Endothelial cell of umbilical vein (primary cell): Measurements from ENCODE around the gene EML1. TPM values are rescaled to one million over a fixed set of nuclear protein-coding genes. Genes with fewer than 3 reads are reported as not detected.

Experiments
- BruUV-seq: library from RNA; stranded (reverse); fragments of 400-500 nt; replicated peaks from 2 replicates; lab custom pipeline; 2021; lab: Mats Ljungman, UMichigan
- CTCF ChIA-PET: fragments of 300-600, 350-600 bp; sonication (Branson Sonifier 250); formaldehyde crosslinking; loops from one replicate; lab custom pipeline; 2021; ENCODE audit warnings: antibody characterized with exemption, inconsistent platforms; lab: Charles Lee
- POLR2A ChIA-PET: fragments of 300-600, 350-600 bp; sonication (Branson Sonifier 250); formaldehyde crosslinking; loops from one replicate; lab custom pipeline; 2021; ENCODE audit warnings: antibody characterized with exemption, inconsistent platforms; lab: Charles Lee
- DNase-seq: peaks from one replicate; pipeline ENCODE4 v3.0.0-alpha.2; 2011; ENCODE audit warnings: low read depth, low spot score
- FAIRE-seq: peaks from 2 replicates; lab custom pipeline; 2011; peaks lifted over from hg19 to GRCh38; lab: Jason Lieb, UNC
- H2AFZ ChIP-seq: 2 replicates; pipeline ENCODE4 v1.6.0; 2012; ENCODE audit warnings: low read depth, low read length, control low read depth, inconsistent platforms
- H3K27ac ChIP-seq: 2 replicates; pipeline ENCODE4 v1.5.1; 2011; ENCODE audit warnings: low read depth, mild to moderate bottlenecking, control low read depth, low read length, moderate library complexity; ENCODE audit not compliant: insufficient read depth
- H3K27me3 ChIP-seq, 2 experiments: 2 replicates each; pipeline versions ENCODE4 v1.6.0 to v1.6.1; 2011; ENCODE audit warnings: low read length in 2 of 2, mixed read lengths in 1 of 2; ENCODE audit not compliant: control insufficient read depth in 2 of 2, insufficient read depth in 2 of 2
- H3K36me3 ChIP-seq, 2 experiments: 2 replicates in 1 of 2; 3 replicates in 1 of 2; pipeline ENCODE4 v1.5.1; 2011; ENCODE audit warnings: low read length in 2 of 2, mild to moderate bottlenecking in 1 of 2, moderate library complexity in 1 of 2; ENCODE audit not compliant: control insufficient read depth in 2 of 2, insufficient read depth in 2 of 2; ENCODE audit errors: extremely low read depth in 1 of 2
- H3K4me1 ChIP-seq: 3 replicates; pipeline ENCODE4 v1.5.1; 2011; ENCODE audit warnings: mild to moderate bottlenecking, low read length; ENCODE audit not compliant: control insufficient read depth, insufficient read depth; ENCODE audit errors: extremely low read depth
- H3K4me2 ChIP-seq: 2 replicates; pipeline ENCODE4 v1.6.1; 2011; ENCODE audit warnings: low read length, control low read depth, mixed read lengths; ENCODE audit not compliant: insufficient read depth
- H3K4me3 ChIP-seq, 3 experiments: fragments of 200-600 bp in 1 of 3; sonication (generic), shearing (Covaris generic) in 1 of 3; replicated peaks in 1 of 3; 2 replicates each; pipeline ENCODE4 v1.5.1; 2011 to 2016; ENCODE audit warnings: control low read depth in 3 of 3, low read length in 3 of 3, mild to moderate bottlenecking in 2 of 3, inconsistent platforms in 1 of 3, low read depth in 1 of 3, moderate library complexity in 1 of 3; ENCODE audit not compliant: insufficient read depth in 1 of 3
- H3K79me2 ChIP-seq: 2 replicates; pipeline ENCODE4 v1.6.0; 2012; ENCODE audit warnings: low read length, inconsistent platforms; ENCODE audit not compliant: control insufficient read depth, insufficient read depth
- H3K9ac ChIP-seq: replicated peaks from 2 replicates; pipeline ENCODE3; 2011; ENCODE audit warnings: low read length, control low read depth; ENCODE audit not compliant: insufficient read depth; ENCODE audit errors: extremely low read depth
- H3K9me1 ChIP-seq: replicated peaks from 3 replicates; pipeline ENCODE4 v1.6.0; 2011; ENCODE audit warnings: mild to moderate bottlenecking, low read length; ENCODE audit not compliant: control insufficient read depth, insufficient read depth; ENCODE audit errors: extremely low read depth
- H3K9me3 ChIP-seq: replicated peaks from 2 replicates; pipeline ENCODE4 v1.5.1; 2012; ENCODE audit warnings: low read length, inconsistent platforms; ENCODE audit not compliant: control insufficient read depth, insufficient read depth
- H4K20me1 ChIP-seq: replicated peaks from 2 replicates; pipeline ENCODE3; 2011; ENCODE audit warnings: mild to moderate bottlenecking, low read length; ENCODE audit not compliant: control insufficient read depth, insufficient read depth; ENCODE audit errors: extremely low read depth
- EZH2 ChIP-seq: IDR thresholded peaks from 2 replicates; pipeline ENCODE4 v1.6.1; 2012; ENCODE audit warnings: borderline replicate concordance, low read depth, mild to moderate bottlenecking, moderate library complexity, low read length, inconsistent platforms; ENCODE audit not compliant: severe bottlenecking
- FOS ChIP-seq: IDR thresholded peaks from 2 replicates; pipeline ENCODE4 v1.6.1; 2011; ENCODE audit warnings: mild to moderate bottlenecking, low read length, moderate library complexity, borderline replicate concordance; ENCODE audit not compliant: insufficient read depth
- GATA2 ChIP-seq: IDR thresholded peaks from 2 replicates; pipeline ENCODE4 v1.7.0; 2011; ENCODE audit warnings: low read depth, mild to moderate bottlenecking, moderate library complexity, mixed read lengths, low read length; ENCODE audit not compliant: insufficient read length, insufficient read depth
- JUN ChIP-seq: IDR thresholded peaks from 2 replicates; pipeline ENCODE4 v1.6.1; 2011; ENCODE audit warnings: borderline replicate concordance, low read depth; ENCODE audit not compliant: insufficient read length, insufficient read depth
- MYC ChIP-seq: IDR thresholded peaks from one replicate; pipeline ENCODE4 v1.6.1; 2011; ENCODE audit warnings: mild to moderate bottlenecking, low read depth, low read length
- POLR2A ChIP-seq: IDR thresholded peaks from 2 replicates; pipeline ENCODE4 v1.6.1; 2012; ENCODE audit warnings: low read depth, mild to moderate bottlenecking, control low read depth, low read length
- POLR2AphosphoS5 ChIP-seq: IDR thresholded peaks from 2 replicates; pipeline ENCODE4 v1.6.1; 2012; ENCODE audit warnings: low read depth, mild to moderate bottlenecking, control low read depth, low read length, moderate library complexity; ENCODE audit not compliant: insufficient read depth
- dilution Hi-C: fragments of 300-500 bp; cut with MboI; formaldehyde crosslinking; loops from one replicate; pipeline ENCODE4 v1.15.0; 2019; ENCODE audit warnings: low sequenced_read_pairs; ENCODE audit not compliant: extremely low pct_ligation_motif_present
- intact Hi-C: fragments of 100-400 bp; cut with micrococcal nuclease; formaldehyde crosslinking; loops from one replicate; pipeline ENCODE4 v1.10.0; 2022
- polyA plus RNA-seq, 4 experiments: library from polyadenylated mRNA; depleted of rRNA in 3 of 4; stranded (reverse) in 3 of 4; unstranded in 1 of 4; fragments of >200 nt; gene quantifications; 2 replicates each; pipeline versions ENCODE4 v1.2.1 to v1.2.3, GENCODE V29; 2011 to 2012; ENCODE audit warnings: missing spikeins in 1 of 4
- total RNA-seq: library from RNA; stranded (reverse); gene quantifications from 2 replicates; pipeline ENCODE4 v1.2.3, GENCODE V29; 2021
- TF ChIP-seq, protein P1 (sequence below), 2 donors: IDR thresholded peaks; 1 replicate in 1 of 2; 2 replicates in 1 of 2; pipeline ENCODE4 v1.5.1; 2011; ENCODE audit warnings: low read length in 2 of 2, mild to moderate bottlenecking in 2 of 2, moderate library complexity in 2 of 2, control low read depth in 1 of 2, inconsistent platforms in 1 of 2, low read depth in 1 of 2; ENCODE audit not compliant: insufficient read depth in 1 of 2; ENCODE audit errors: extremely low read depth in 1 of 2
- TF ChIP-seq, protein P2 (sequence below): IDR thresholded peaks from 2 replicates; pipeline ENCODE4 v1.6.1; 2011; ENCODE audit not compliant: insufficient read depth, insufficient read length

The EML1 gene
- total and polyA plus RNA-seq, 2 donors (not counting 3 experiments of a cell fraction or from before 2014, with no cell fraction given) = 22.9 to 33.0 TPM

DNA sequence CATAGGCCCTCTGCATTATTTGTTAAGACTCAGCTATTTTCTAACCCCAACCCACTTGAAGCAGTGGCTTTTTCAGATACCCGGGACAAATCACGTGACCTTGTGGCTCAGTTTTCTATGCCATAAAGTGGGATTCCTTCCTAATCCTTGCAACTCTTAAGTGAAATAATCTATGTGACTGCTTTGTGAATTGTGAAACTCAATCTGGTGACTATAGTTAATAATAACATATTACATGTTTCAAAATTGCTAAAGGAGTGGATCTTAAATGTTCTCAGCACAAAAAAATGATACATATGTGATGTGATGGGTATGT is 17.3 kb downstream of the EML1 start:
- ChIA-PET POLR2A (no interaction called here), CTCF (no interaction called here)
- no peak overlapping the region for H3K27ac ChIP-seq
- intact Hi-C loops (no loop called here), dilution Hi-C loops (no loop called here)
- no peaks in the 10 kb centered on the region for H3K4me1 ChIP-seq
- FAIRE-seq (no peak), DNase-seq (no peak)
- no peak overlapping the region for H3K4me3 ChIP-seq
- no peak overlapping the region for H3K9ac ChIP-seq
- H3K4me2 ChIP-seq = no peak overlapping the region
- H3K36me3 ChIP-seq = no peaks in the 10 kb centered on the region
- H3K79me2 ChIP-seq = peaks cover 1% of the 10 kb centered on the region
- TF ChIP-seq EZH2 (no peak), FOS (no peak), POLR2AphosphoS5 (no peak), POLR2A (no peak)
- TF ChIP-seq, protein P1, sequence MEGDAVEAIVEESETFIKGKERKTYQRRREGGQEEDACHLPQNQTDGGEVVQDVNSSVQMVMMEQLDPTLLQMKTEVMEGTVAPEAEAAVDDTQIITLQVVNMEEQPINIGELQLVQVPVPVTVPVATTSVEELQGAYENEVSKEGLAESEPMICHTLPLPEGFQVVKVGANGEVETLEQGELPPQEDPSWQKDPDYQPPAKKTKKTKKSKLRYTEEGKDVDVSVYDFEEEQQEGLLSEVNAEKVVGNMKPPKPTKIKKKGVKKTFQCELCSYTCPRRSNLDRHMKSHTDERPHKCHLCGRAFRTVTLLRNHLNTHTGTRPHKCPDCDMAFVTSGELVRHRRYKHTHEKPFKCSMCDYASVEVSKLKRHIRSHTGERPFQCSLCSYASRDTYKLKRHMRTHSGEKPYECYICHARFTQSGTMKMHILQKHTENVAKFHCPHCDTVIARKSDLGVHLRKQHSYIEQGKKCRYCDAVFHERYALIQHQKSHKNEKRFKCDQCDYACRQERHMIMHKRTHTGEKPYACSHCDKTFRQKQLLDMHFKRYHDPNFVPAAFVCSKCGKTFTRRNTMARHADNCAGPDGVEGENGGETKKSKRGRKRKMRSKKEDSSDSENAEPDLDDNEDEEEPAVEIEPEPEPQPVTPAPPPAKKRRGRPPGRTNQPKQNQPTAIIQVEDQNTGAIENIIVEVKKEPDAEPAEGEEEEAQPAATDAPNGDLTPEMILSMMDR (IDR thresholded peaks at IDR 0.05; ENCODE audit: extremely low read depth in 1 of 2, insufficient read depth in 1 of 2, low read depth in 1 of 2, low read length in 2 of 2) = no peak
- H3K27me3 ChIP-seq = no peaks in the 10 kb centered on the region
- no peak overlapping the region for H2AFZ ChIP-seq
- H3K9me3 ChIP-seq = no peaks in the 10 kb centered on the region
- H3K9me1 ChIP-seq = no peaks in the 10 kb centered on the region
- no TSS peak for BruUV-seq
- H4K20me1 ChIP-seq = no peaks in the 10 kb centered on the region

DNA sequence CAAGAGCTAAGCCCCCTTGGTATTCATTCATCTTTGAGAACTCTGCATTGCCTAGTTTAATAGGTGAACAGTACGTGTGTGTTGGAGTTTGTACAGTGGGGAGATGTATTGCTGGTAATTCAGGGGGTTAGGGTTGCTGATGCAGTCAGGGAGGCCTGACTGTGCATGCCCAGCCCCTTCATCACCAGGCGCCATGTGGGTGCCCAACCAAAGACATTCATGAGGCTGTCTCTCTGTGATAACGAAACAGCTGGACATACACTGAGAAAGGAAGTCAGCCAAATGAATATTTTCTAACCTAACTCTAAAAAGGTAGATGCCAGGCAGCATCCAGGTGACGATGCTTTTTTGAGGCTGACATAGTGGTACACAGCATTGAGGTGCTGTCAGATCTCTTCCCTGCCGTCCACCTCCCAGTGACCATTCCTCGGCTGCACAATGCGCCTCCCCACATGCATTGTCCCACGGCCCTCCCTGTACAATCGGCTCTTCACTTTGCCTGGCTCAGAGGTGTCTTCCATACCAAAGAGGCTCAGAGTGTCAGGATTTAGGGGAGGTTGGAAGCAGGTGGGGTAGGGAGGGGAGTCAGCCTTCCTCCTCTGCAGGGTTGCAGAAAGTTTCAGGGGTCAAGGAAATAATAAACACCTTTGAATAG is 19.0 kb downstream of the EML1 start:
- FAIRE-seq = no peak
- Histone ChIP-seq H3K27ac (no peak overlapping the region), H3K9me1 (no peaks in the 10 kb centered on the region), H3K9me3 (no peaks in the 10 kb centered on the region), H3K4me3 (no peak overlapping the region), H3K4me1 (no peaks in the 10 kb centered on the region), H3K27me3 (no peaks in the 10 kb centered on the region), H2AFZ (no peak overlapping the region), H4K20me1 (no peaks in the 10 kb centered on the region), H3K9ac (no peak overlapping the region), H3K36me3 (no peaks in the 10 kb centered on the region), H3K4me2 (no peak overlapping the region), H3K79me2 (peaks cover 1% of the 10 kb centered on the region)
- ChIA-PET CTCF (interaction anchor here (1.3 to 2.6 kb wide), 2 partner anchors 82 to 87 kb away, joined by 8 read pairs; no protein-coding TSS in a partner anchor), POLR2A (no interaction called here)
- dilution Hi-C loops (no loop called here), intact Hi-C loops (no loop called here)
- TF ChIP-seq, protein P1 (IDR thresholded peaks at IDR 0.05; ENCODE audit: extremely low read depth in 1 of 2, insufficient read depth in 1 of 2, low read depth in 1 of 2, low read length in 2 of 2) = no peak
- no peak for TF ChIP-seq POLR2A
- TF ChIP-seq, protein P2, sequence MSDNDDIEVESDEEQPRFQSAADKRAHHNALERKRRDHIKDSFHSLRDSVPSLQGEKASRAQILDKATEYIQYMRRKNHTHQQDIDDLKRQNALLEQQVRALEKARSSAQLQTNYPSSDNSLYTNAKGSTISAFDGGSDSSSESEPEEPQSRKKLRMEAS = no peak
- TF ChIP-seq EZH2 = no peak
- no peak for TF ChIP-seq MYC
- no peak for TF ChIP-seq GATA2
- no peak for TF ChIP-seq POLR2AphosphoS5
- no peak for TF ChIP-seq JUN
- DNase-seq = no peak
- no TSS peak for BruUV-seq
